Activated CD4-positive, alpha-beta memory T cell treated with anti-CD3 and anti-CD28 coated beads, Interleukin-2, amount 10 ng/mL, durations not matched to agents 7 days and 5 days (primary cell): ENCODE results near the gene GATAD2B. TPM values are rescaled to one million over a fixed set of nuclear protein-coding genes. Genes with fewer than 3 reads are reported as not detected.

Experiments
- CTCF ChIA-PET: fragments of 350-600 bp; sonication (Branson Sonifier 250); formaldehyde crosslinking; loops from one replicate; lab custom pipeline; 2021; ENCODE audit warnings: antibody characterized with exemption, inconsistent platforms; lab: Charles Lee
- POLR2A ChIA-PET: fragments of 350-600 bp; sonication (Branson Sonifier 250); formaldehyde crosslinking; loops from one replicate; lab custom pipeline; 2021; ENCODE audit warnings: antibody characterized with exemption; lab: Charles Lee
- DNase-seq: peaks from one replicate; pipeline ENCODE4 v3.0.0-alpha.2; 2020
- H3K27ac Mint-ChIP-seq: one replicate; pipeline ENCODE4 v1.8.0; 2021; ENCODE audit warnings: mild to moderate bottlenecking, mixed read lengths
- H3K27me3 Mint-ChIP-seq: one replicate; pipeline ENCODE4 v1.8.0; 2021; ENCODE audit warnings: mixed read lengths
- H3K36me3 Mint-ChIP-seq: one replicate; pipeline ENCODE4 v1.8.0; 2021; ENCODE audit warnings: low read depth, mixed read lengths
- H3K4me1 Mint-ChIP-seq: one replicate; pipeline ENCODE4 v1.8.0; 2021; ENCODE audit warnings: mixed read lengths
- H3K4me3 Mint-ChIP-seq: one replicate; pipeline ENCODE4 v1.8.0; 2021; ENCODE audit warnings: mild to moderate bottlenecking, mixed read lengths
- H3K9me3 Mint-ChIP-seq: one replicate; pipeline ENCODE4 v1.8.0; 2021; ENCODE audit warnings: mixed read lengths
- total RNA-seq, 2 experiments: library from RNA; stranded (reverse); gene quantifications; one replicate each; pipeline ENCODE4 v1.2.3, GENCODE V29; 2021

GATAD2B gene
- total RNA-seq, 2 experiments from 2014 or later, result 70.8 to 71.1 TPM

DNA sequence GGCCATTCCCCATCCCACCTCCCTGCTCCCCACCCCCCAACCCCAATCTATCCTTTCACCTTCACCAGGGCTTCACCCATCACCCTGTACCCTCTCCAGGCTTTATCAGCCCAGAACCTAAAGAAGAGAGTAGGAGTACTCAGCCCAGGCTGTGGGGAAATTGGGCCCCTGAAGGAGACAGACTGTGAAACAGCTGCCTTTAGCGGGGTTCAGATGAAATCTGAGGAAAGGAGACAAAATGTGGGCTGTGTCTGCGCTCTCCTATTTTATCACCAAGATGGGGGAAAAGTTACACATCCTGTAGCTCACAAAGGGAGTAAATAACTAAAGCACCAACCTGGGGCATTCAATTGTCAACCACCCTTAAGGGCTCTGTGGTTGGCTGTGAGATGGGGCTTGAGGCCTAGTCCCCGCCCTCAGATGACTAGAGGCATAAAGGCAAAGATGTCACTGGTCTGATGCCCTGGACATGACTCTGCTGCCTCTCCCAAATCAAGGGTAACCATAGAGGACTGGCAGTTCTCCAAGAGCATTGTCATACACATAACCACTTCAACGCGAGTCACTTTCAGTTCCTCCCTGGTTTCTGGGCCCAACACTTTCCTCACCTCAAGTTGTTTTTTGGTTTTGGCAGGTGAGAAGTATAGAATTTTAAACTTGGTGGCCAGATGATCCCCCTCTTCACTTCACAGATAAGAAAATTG, 117.6 kb downstream of the GATAD2B start:
- Mint-ChIP-seq H3K9me3 (no peaks in the 10 kb centered on the region), H3K27me3 (no peaks in the 10 kb centered on the region), H3K4me3 (no peak overlapping the region), H3K4me1 (peaks cover 30% of the 10 kb centered on the region), H3K36me3 (peaks cover 49% of the 10 kb centered on the region), H3K27ac (peak overlapping the region; percentile 60)
- CTCF ChIA-PET, result interaction anchor here (1.0 to 1.7 kb wide), 4 partner anchors 29 to 182 kb away, joined by 3 to 5 read pairs (median 4); partner anchors contain the start of gene RAB13
- POLR2A ChIA-PET, result interaction anchor here (0.9 to 3.7 kb wide), 6 partner anchors 8 to 179 kb away, joined by 3 to 16 read pairs (median 4); partner anchors contain the start of genes DENND4B and JTB
- peak; percentile 71 for DNase-seq

DNA sequence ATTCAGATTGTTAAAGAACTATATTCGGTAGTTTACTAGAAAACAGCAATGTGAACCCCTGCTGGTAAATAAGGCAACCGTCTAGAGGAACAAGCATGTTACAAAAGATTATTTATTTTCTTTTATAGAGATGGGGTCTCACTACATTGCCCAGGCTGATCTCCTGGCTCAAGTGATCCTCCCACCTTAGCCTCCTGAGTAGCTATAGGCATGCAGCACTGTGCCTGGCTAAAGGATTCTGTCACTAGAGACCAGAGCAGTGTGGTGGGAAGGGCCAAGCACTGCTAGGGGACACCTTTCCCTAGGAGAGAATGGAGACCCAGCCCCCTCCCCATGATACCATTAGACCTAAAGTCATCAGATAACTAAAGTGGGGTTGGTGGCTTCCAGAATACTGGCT, 118.7 kb downstream of the GATAD2B start:
- H3K4me3 Mint-ChIP-seq, result no peak overlapping the region
- H3K36me3 Mint-ChIP-seq, result peaks cover 39% of the 10 kb centered on the region
- H3K27ac Mint-ChIP-seq, result peak overlapping the region; percentile 31
- no peaks in the 10 kb centered on the region for H3K9me3 Mint-ChIP-seq
- CTCF ChIA-PET, result interaction anchor here (1.6 to 1.7 kb wide), 2 partner anchors 28 to 183 kb away, joined by 4 to 5 read pairs; partner anchors contain the start of gene RAB13
- POLR2A ChIA-PET, result interaction anchor here (0.9 to 3.7 kb wide), 5 partner anchors 7 to 173 kb away, joined by 3 to 16 read pairs (median 5); partner anchors contain the start of genes DENND4B and JTB
- peaks cover 30% of the 10 kb centered on the region for H3K4me1 Mint-ChIP-seq
- no peaks in the 10 kb centered on the region for H3K27me3 Mint-ChIP-seq
- no peak for DNase-seq

DNA sequence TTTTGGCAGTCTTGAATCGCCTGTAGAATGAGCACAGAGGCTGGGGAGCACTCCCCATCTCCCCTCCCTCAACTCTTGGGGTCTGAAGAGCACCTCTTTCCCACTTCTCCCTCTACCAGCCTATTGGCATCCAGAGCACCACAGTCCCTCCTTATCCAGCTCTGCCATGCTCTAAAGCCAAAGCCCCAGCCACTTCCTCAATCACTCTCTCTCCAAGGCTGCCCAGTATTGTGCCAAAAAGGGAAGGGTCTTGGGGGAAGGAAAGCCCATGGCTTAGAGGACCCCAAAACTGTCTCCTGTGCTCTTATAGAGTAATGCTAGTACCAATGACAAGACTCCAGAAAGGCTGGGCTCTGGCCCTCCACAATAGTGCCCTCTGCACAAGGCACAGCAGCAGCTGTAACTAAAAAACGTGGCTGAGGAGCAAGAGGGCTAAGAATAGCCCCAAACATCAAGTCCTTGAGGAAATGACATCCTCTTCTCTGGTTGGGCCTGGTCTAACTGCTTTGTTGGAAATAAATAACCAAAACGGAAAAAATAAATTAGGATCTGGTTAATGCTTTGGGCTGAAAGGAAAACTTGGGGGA, 119.2 kb downstream of the GATAD2B start:
- Mint-ChIP-seq H3K27ac (no peak overlapping the region), H3K9me3 (no peaks in the 10 kb centered on the region), H3K4me3 (no peak overlapping the region), H3K36me3 (peaks cover 33% of the 10 kb centered on the region), H3K27me3 (no peaks in the 10 kb centered on the region), H3K4me1 (peaks cover 30% of the 10 kb centered on the region)
- ChIA-PET CTCF (interaction anchor here (1.7 to 3.0 kb wide), 2 partner anchors 183 kb away, joined by 5 to 11 read pairs; partner anchors contain the start of gene RAB13), POLR2A (interaction anchor here (0.8 to 3.7 kb wide), 5 partner anchors 10 to 187 kb away, joined by 3 to 16 read pairs (median 4); partner anchors contain the start of genes DENND4B, JTB and RPS27)
- DNase-seq, result no peak

DNA sequence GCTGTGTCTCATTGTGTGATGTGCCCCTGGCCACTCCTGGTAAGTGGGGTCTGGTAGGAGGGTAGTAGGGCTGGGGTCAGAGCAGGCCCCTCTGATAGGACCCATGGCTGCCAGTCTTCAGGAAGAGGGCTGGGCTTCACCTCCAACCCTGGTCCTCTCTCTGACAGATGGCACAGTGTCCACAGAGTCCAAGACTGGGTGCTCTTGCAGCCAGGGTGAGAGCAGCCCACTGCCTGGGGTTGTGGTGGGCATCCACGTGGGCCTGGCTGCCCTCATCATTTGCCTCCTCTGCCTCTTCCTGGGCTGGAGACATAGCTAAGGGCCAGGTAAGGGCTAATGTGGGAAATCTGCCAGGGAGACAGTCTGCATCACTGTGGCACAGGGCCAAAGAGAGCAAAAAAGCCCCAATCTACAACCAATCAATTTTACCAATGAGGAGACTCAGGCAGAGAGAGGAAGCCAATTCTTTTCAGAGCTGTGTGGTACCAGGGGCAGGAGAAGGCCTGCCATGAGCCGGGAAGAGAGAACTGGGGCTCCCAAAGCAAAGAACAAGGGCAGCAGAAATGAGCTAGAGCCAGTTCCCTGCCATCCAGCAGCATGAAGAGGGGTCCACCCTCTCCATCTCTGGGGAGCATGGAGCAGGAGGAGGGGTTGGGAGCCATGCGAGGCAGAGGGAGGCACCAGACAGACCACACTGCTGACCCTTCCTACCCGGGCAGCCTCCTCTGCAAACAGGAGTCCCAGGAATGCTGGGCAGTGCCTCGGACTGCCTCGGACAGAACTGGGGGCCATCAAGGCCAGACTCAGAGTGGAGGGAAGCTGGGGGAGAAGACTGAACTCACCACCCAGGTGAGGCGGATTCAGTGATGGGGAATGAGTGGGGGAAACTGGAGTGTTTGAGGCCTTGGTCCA, 120.7 kb downstream of the GATAD2B start:
- peaks cover 25% of the 10 kb centered on the region for H3K36me3 Mint-ChIP-seq
- no peaks in the 10 kb centered on the region for H3K27me3 Mint-ChIP-seq
- H3K27ac Mint-ChIP-seq, result no peak overlapping the region
- no peak for DNase-seq
- peaks cover 33% of the 10 kb centered on the region for H3K4me1 Mint-ChIP-seq
- ChIA-PET POLR2A (interaction anchor here (0.8 to 3.7 kb wide), 8 partner anchors 9 to 189 kb away, joined by 3 to 16 read pairs (median 3); partner anchors contain the start of genes CRTC2, DENND4B, JTB and RPS27), CTCF (interaction anchor here (3.0 kb wide), 1 partner anchor 185 kb away, joined by 11 read pairs; the partner anchor contains the start of gene RAB13)
- H3K9me3 Mint-ChIP-seq, result no peaks in the 10 kb centered on the region
- no peak overlapping the region for H3K4me3 Mint-ChIP-seq

DNA sequence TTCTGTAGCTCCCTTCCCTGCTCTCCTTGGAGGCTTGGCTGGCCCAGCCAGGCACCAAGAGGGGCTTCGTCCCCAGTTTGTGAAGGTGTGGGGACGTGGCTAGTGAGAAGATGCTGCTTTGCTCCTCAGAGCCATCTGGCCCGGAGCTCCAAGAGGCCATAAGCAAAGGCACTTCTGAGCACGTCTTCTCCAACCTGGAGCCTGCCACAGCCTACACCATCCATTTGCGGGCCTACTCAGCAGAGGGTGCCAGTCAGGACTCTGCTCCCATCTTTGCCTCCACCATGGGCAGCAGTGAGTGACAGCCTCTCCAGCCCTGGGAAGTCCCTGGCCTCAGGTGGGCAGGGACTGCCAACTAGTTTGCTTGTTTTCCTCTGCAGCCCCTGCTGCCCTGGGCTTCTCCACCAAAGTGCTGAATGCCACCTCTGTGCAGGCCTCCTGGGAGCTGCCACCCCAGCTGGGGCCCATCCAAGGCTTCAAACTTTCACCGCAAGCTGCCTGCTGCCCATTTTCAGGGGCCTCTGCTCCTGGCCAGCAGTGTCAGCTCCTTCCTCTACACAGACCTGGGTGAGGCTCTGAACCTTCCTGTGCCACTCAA, 121.6 kb downstream of the GATAD2B start:
- Mint-ChIP-seq H3K36me3 (peaks cover 21% of the 10 kb centered on the region), H3K27ac (no peak overlapping the region), H3K9me3 (no peaks in the 10 kb centered on the region), H3K4me3 (no peak overlapping the region), H3K27me3 (no peaks in the 10 kb centered on the region), H3K4me1 (peaks cover 38% of the 10 kb centered on the region)
- ChIA-PET CTCF (interaction anchor here (3.0 kb wide), 1 partner anchor 186 kb away, joined by 11 read pairs; the partner anchor contains the start of gene RAB13), POLR2A (interaction anchor here (0.9 to 1.5 kb wide), 5 partner anchors 26 to 189 kb away, joined by 3 to 4 read pairs (median 3); partner anchors contain the start of genes CRTC2, JTB and SLC27A3)
- no peak for DNase-seq

DNA sequence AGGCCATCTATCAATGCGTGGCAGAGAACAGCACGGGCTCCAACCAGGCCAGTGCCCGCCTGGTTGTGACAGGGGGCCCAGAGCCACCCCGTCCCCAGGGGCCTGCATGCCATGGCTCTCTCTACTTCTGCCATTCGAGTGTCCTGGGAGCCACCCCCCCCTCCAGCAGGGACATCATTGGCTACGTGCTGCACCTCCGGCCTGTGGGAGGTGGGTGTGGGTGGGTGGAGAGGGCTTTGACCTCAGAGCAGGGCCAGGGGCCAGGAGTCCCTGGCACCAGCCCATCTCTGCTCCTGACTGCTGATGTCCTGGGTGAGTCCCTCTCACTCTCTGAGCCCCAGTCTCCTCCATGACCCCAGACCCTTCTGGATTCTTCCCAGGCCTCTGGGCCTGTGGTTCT, 122.3 kb downstream of the GATAD2B start:
- ChIA-PET CTCF (interaction anchor here (3.0 kb wide), 1 partner anchor 186 kb away, joined by 11 read pairs; the partner anchor contains the start of gene RAB13), POLR2A (interaction anchor here (1.1 to 1.5 kb wide), 4 partner anchors 25 to 190 kb away, joined by 3 to 4 read pairs (median 3); partner anchors contain the start of genes JTB and SLC27A3)
- no peak for DNase-seq
- peaks cover 36% of the 10 kb centered on the region for H3K4me1 Mint-ChIP-seq
- no peak overlapping the region for H3K4me3 Mint-ChIP-seq
- no peaks in the 10 kb centered on the region for H3K9me3 Mint-ChIP-seq
- H3K27me3 Mint-ChIP-seq, result no peaks in the 10 kb centered on the region
- H3K36me3 Mint-ChIP-seq, result peaks cover 21% of the 10 kb centered on the region
- H3K27ac Mint-ChIP-seq, result no peak overlapping the region

DNA sequence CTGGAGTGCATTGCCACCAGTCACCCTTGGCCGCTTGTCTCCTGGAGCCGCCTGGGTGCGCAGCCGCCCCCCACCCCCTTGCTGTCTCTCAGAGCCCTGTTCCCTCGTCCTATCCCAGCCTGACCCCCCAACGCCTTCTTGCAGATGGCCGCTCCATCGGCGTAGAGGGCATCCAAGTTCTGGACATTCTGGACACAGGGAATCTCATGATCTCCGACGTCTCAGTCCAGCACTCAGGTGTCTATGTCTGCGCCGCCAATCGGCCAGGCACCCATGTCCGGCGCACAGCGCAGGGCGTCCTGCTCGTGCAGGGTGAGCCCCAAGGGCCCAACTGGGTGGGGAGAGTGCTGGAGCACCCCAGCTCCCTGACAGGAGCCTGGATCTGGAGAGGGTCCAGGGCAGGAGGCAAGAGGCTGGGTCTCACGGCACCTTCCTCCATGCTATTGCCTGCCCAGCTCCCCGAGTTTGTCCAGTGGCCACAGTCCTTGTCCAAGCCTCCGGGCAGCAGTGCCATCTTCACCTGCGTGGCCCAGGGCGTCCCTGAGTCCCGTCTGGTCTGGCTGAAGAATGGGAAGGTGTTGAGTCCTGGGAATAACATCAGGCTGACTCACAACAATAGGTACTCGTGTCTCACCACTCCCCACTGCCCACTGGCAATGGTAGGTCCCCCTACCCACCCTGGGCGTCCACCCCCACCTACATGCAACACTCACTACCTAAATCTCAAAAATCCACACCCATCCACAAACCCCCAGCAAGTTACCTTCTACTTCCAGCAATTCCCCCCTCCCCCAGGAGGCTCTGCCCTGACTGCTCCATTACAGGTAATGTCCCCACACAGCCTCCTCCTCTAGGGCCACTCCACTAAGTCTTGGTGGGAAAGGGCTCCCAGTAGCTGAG, 123.0 kb downstream of the GATAD2B start:
- DNase-seq, result no peak
- Mint-ChIP-seq H3K27ac (no peak overlapping the region), H3K9me3 (no peaks in the 10 kb centered on the region), H3K4me3 (no peak overlapping the region), H3K36me3 (peaks cover 21% of the 10 kb centered on the region), H3K4me1 (peaks cover 32% of the 10 kb centered on the region), H3K27me3 (no peaks in the 10 kb centered on the region)
- POLR2A ChIA-PET, result interaction anchor here (1.5 to 3.0 kb wide), 2 partner anchors 119 to 123 kb away, joined by 4 to 14 read pairs; partner anchors contain the start of gene GATAD2B
- CTCF ChIA-PET, result interaction anchor here (2.0 to 4.5 kb wide), 2 partner anchors 124 to 187 kb away, joined by 5 to 43 read pairs; partner anchors contain the start of gene RAB13

DNA sequence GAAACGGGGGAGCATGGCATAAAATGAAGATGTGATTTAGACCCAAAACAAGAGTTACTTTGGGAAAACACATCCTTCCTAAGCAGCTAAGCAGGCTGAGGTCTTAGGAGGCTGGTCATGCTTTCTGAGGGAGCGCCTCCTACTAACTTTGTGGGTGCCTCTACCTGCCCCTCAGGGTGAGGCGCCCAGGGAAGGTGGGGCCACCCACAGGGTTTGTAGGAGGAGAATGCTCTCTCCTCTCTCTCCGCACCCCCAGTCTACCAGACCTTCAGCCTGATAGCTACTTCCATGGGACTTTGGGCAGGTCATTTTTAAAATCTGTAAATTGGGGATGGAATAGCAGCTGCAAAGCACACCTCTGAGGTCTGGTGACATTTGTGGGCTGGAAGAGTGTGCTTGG, 123.8 kb downstream of the GATAD2B start:
- POLR2A ChIA-PET, result interaction anchor here (1.0 to 3.0 kb wide), 2 partner anchors 124 to 191 kb away, joined by 3 to 14 read pairs; partner anchors contain the start of gene GATAD2B

DNA sequence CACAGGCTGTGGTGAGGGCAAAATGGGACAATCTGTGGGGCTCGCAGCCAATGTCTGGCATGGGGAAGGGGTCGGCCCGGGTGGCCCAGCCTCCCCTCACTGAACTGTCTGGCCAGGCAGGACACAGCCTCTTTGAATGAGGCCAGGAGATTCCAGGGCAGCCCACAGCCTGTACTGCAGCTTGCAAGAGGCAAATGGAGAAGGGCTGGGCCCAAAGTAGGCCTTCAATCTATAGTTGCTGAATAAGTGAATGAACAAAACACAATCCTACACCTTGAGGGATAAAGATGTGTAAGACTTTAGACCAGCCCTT, 124.3 kb downstream of the GATAD2B start:
- Mint-ChIP-seq H3K4me1 (peaks cover 23% of the 10 kb centered on the region), H3K36me3 (peaks cover 16% of the 10 kb centered on the region), H3K9me3 (no peaks in the 10 kb centered on the region), H3K27me3 (no peaks in the 10 kb centered on the region), H3K27ac (no peak overlapping the region), H3K4me3 (no peak overlapping the region)
- ChIA-PET POLR2A (interaction anchor here (1.0 to 3.0 kb wide), 5 partner anchors 23 to 192 kb away, joined by 3 to 15 read pairs (median 4); partner anchors contain the start of genes GATAD2B, RAB13 and SLC27A3), CTCF (interaction anchor here (0.6 to 4.5 kb wide), 8 partner anchors 14 to 188 kb away, joined by 3 to 43 read pairs (median 4); partner anchors contain the start of genes CREB3L4, DENND4B, RAB13 and SLC27A3)
- DNase-seq, result no peak

More for the DNA sequence above, 123.8 kb downstream of the GATAD2B start:
- DNase-seq, result no peak
- H3K27me3 Mint-ChIP-seq, result no peaks in the 10 kb centered on the region
- peaks cover 28% of the 10 kb centered on the region for H3K4me1 Mint-ChIP-seq
- H3K4me3 Mint-ChIP-seq, result no peak overlapping the region
- peaks cover 21% of the 10 kb centered on the region for H3K36me3 Mint-ChIP-seq
- CTCF ChIA-PET, result interaction anchor here (1.3 to 4.5 kb wide), 3 partner anchors 13 to 188 kb away, joined by 3 to 43 read pairs (median 5); partner anchors contain the start of gene RAB13
- no peaks in the 10 kb centered on the region for H3K9me3 Mint-ChIP-seq
- H3K27ac Mint-ChIP-seq, result no peak overlapping the region

DNA sequence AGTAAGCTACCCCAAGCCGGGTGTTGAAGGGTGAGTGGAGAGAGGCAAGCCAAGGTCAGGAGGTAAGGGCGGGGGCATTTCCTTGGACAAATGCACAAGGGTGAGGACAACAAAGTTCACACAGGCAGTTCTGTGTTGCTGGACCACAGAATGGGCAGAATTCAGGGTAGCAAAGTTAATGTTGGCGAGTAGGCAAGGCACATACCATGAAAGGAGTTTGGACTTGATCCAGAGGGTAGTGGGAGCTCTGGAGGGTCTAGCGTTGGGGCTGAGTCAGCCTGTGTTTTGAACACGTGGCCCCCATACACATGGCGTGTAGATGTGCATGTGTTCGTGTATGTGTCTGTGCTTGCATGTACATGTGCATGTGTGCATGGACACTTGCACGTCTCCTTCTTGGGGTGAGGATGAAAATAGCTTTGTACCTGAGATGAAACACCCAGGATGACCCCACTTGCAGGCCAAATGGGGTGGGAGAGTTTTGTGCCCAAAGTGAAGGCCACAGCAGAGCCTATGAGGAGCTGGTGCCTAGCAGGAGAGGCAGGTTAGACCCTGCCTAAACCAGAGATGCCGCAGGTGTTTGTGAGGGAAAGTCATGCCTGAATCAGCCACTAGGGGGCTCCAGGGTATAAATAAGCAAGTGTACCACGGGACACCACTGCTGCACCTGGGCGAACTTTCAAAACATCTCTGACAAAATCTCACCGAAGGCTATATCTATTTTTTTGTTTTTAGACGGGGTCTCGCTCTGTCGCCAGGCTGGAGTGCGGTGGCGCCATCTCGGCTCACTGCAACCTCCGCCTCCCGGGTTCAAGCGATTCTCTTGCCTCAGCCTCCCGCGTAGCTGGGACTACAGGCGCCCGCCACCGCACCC, 125.7 kb downstream of the GATAD2B start:
- Mint-ChIP-seq H3K27me3 (no peaks in the 10 kb centered on the region), H3K4me3 (no peak overlapping the region), H3K4me1 (peaks cover 23% of the 10 kb centered on the region), H3K9me3 (no peaks in the 10 kb centered on the region), H3K27ac (peak overlapping the region; percentile 44), H3K36me3 (peaks cover 2% of the 10 kb centered on the region)
- peak; percentile 86 for DNase-seq
- CTCF ChIA-PET, result interaction anchor here (0.6 to 4.5 kb wide), 14 partner anchors 10 to 190 kb away, joined by 3 to 43 read pairs (median 3); partner anchors contain the start of genes CREB3L4, DENND4B, JTB and RAB13
- POLR2A ChIA-PET, result interaction anchor here (0.8 to 3.0 kb wide), 12 partner anchors 8 to 193 kb away, joined by 3 to 15 read pairs (median 4); partner anchors contain the start of genes DENND4B, GATAD2B, JTB and RAB13
